Glutamatergic neuron (in vitro differentiated cells): ENCODE data around the gene SOX12. TPM values are rescaled to one million over a fixed set of nuclear protein-coding genes. Genes with fewer than 3 reads are reported as not detected.
A peak's percentile ranks its signal among the peaks of the same experiment; 100 is the strongest.

Source experiments
- DNase-seq: peaks from one replicate; pipeline ENCODE4 v3.0.0; 2022
- H3K27ac Mint-ChIP-seq: one replicate; pipeline ENCODE4 v1.8.0; 2020; ENCODE audit warnings: mild to moderate bottlenecking, mixed read lengths, inconsistent platforms; ENCODE audit not compliant: unreplicated experiment
- H3K27me3 Mint-ChIP-seq: one replicate; pipeline ENCODE4 v1.8.0; 2020; ENCODE audit warnings: mild to moderate bottlenecking, moderate library complexity, mixed read lengths, inconsistent platforms; ENCODE audit not compliant: unreplicated experiment
- H3K36me3 Mint-ChIP-seq: one replicate; pipeline ENCODE4 v1.8.0; 2020; ENCODE audit warnings: mild to moderate bottlenecking, mixed read lengths, inconsistent platforms; ENCODE audit not compliant: unreplicated experiment
- H3K4me1 Mint-ChIP-seq: one replicate; pipeline ENCODE4 v1.8.0; 2020; ENCODE audit warnings: mild to moderate bottlenecking, low read depth, mixed read lengths, inconsistent platforms; ENCODE audit not compliant: unreplicated experiment
- H3K4me3 Mint-ChIP-seq: one replicate; pipeline ENCODE4 v1.8.0; 2020; ENCODE audit warnings: mild to moderate bottlenecking, mixed read lengths, inconsistent platforms; ENCODE audit not compliant: unreplicated experiment
- H3K9me3 Mint-ChIP-seq: one replicate; pipeline ENCODE4 v1.8.0; 2020; ENCODE audit warnings: mild to moderate bottlenecking, moderate library complexity, mixed read lengths, inconsistent platforms; ENCODE audit not compliant: unreplicated experiment
- total RNA-seq: library from RNA; stranded (reverse); fragmentation: NEBNext Ultra II Directional; extraction: Animal tissue kit (Norgen Biotek cat#: 25700); gene quantifications from one replicate; pipeline ENCODE4 v1.2.1, GENCODE V29; 2021; ENCODE audit not compliant: unreplicated experiment
- TF ChIP-seq, protein P1 (sequence below): fragments of 200-600 bp; sonication (generic); IDR thresholded peaks from one replicate; pipeline ENCODE4 v1.5.0; 2021; ENCODE audit not compliant: partially characterized antibody, unreplicated experiment

Gene SOX12
- total RNA-seq, 1 donor from 2014 or later: 67.0 TPM

DNA sequence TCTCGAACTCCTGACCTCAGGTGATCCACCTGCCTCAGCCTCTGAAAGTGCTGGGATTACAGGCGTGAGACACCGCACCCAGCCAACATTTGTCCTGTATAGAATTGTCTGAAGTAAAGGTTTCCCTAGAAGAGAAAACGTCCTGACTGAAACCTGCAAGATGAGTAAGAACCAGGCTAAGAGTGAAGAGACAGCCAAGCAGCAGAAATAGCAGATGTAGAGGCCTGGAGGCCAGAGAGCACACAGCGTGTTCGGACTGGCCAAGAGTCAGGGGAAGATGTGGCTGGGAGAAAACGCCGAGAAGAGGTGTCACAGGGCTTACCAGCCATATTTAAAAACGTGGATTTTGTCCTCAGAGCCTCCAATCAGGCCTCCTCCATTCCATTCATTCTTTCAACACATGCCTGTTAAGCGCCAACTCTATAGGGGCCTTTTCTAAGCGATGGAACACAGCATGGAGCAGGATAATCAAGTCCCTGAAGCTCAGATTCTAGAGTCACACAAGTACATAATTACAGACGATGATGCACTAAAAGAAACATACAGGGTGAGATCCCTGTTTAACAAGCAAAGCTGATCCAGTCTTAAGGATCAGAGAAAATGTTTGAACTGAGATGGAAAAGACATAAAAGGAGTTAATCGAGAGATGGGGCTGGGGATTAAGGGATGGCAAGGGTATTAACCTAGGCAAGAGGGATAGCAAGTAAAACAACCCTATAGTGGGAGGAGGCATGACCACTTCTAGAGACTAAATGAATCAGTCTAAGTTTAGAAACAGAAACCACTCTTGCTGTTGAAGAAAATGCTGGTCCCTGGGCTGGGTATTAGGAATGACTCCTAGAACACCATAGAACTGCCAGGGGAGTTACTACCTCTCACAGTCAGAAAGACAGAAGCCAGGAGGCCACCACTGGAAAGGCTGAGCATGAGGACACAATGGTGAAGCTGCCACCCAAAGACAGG lies 23.2 kb upstream of the SOX12 start:
- peaks cover 20% of the 10 kb centered on the region for H3K4me1 Mint-ChIP-seq
- peaks cover 14% of the 10 kb centered on the region for H3K9me3 Mint-ChIP-seq
- DNase-seq: no peak
- H3K27me3 Mint-ChIP-seq: peaks cover 10% of the 10 kb centered on the region
- no peak overlapping the region for H3K4me3 Mint-ChIP-seq
- H3K27ac Mint-ChIP-seq: no peak overlapping the region
- H3K36me3 Mint-ChIP-seq: peaks cover 13% of the 10 kb centered on the region
- TF ChIP-seq, protein P1, sequence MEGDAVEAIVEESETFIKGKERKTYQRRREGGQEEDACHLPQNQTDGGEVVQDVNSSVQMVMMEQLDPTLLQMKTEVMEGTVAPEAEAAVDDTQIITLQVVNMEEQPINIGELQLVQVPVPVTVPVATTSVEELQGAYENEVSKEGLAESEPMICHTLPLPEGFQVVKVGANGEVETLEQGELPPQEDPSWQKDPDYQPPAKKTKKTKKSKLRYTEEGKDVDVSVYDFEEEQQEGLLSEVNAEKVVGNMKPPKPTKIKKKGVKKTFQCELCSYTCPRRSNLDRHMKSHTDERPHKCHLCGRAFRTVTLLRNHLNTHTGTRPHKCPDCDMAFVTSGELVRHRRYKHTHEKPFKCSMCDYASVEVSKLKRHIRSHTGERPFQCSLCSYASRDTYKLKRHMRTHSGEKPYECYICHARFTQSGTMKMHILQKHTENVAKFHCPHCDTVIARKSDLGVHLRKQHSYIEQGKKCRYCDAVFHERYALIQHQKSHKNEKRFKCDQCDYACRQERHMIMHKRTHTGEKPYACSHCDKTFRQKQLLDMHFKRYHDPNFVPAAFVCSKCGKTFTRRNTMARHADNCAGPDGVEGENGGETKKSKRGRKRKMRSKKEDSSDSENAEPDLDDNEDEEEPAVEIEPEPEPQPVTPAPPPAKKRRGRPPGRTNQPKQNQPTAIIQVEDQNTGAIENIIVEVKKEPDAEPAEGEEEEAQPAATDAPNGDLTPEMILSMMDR: no peak

DNA sequence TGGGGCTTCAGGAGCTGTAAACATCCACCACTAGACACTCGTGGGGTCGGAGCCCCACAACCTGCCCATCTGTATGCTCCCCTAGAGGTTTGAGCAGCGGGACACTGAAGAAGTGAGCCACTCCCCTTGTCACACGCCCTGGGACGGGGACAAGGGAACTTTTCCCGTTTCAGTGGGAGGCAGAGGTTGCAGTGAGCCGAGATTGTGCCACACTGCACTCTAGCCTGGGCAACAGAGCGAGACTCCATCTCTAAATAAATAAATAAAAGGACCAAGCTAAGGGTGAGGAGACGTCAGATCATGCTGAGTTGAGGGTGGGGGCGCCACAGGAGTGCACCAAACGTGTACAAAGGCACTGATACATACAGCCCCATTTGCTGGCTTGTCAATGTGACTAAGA lies 19.6 kb upstream of the SOX12 start:
- H3K9me3 Mint-ChIP-seq: peaks cover 8% of the 10 kb centered on the region
- DNase-seq: no peak
- no peak overlapping the region for H3K27ac Mint-ChIP-seq
- peaks cover 16% of the 10 kb centered on the region for H3K4me1 Mint-ChIP-seq
- no peak overlapping the region for H3K4me3 Mint-ChIP-seq
- TF ChIP-seq, protein P1: no peak
- peaks cover 8% of the 10 kb centered on the region for H3K27me3 Mint-ChIP-seq
- H3K36me3 Mint-ChIP-seq: peaks cover 9% of the 10 kb centered on the region

DNA sequence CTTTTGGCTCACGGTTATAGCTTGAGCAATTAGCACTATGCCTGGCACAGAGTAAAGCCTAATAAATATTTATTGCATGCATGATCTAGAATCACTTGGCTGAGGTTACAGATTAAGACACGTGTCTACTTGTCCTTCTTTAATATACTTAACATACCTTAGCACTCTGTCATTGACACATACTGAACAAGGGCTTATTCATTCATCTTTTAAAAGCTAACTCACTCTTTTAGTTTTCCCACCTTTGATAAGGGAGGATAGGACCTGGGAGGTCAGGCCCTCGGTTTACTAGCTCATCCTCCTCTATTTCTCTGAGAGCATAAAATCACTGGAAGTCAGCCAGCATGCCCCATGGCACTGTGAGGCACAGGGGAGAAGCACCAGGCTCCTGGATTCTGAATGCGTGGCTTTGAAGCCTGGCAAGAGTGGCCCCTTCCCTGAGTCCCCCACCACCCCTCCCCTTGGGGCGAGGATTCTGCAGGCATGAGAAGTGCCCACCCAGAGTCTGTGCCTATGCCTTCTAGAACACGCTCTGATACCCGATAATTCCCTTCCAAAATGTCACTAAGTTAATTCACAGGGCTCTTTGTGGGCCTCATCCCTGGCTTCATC lies 16.8 kb upstream of the SOX12 start:
- Mint-ChIP-seq H3K4me1 (peaks cover 10% of the 10 kb centered on the region), H3K4me3 (no peak overlapping the region), H3K27me3 (peaks cover 5% of the 10 kb centered on the region), H3K36me3 (peaks cover 5% of the 10 kb centered on the region), H3K27ac (peak overlapping the region; percentile 8), H3K9me3 (peaks cover 6% of the 10 kb centered on the region)
- no peak for DNase-seq
- TF ChIP-seq, protein P1: no peak

DNA sequence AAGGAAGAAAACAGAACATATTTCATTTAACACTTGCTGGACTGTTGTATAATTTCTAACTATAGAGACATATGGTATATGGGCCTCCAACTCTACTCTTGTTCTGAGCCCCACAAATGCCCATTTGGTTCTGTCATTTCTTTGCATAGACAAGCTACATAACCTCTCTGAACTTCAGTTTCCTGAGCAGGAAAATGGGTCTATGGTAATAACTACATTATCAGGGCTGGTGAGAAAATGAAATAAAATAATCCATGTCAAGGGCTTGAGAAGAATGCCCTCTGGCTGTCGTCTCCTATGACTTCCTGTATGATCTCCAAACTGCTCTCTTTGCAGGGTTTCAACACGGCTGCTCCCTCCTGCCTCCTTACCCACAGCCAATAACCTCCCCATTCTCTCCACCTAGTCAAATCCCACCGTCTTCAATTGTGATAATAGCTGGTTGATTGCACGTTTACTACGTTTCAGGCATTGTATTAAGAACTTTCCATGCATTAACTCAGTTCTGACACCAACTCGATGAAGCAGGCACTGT lies 16.0 kb upstream of the SOX12 start:
- H3K27me3 Mint-ChIP-seq: peaks cover 5% of the 10 kb centered on the region
- TF ChIP-seq, protein P1: no peak
- peaks cover 4% of the 10 kb centered on the region for H3K9me3 Mint-ChIP-seq
- H3K4me3 Mint-ChIP-seq: peak overlapping the region; percentile 90
- peaks cover 10% of the 10 kb centered on the region for H3K4me1 Mint-ChIP-seq
- peak overlapping the region; percentile 96 for H3K27ac Mint-ChIP-seq
- DNase-seq: no peak
- H3K36me3 Mint-ChIP-seq: no peaks in the 10 kb centered on the region
